Effector memory CD8-positive, alpha-beta T cell (primary cell): ENCODE measurements around the gene C11orf87.

Source experiments
- ATAC-seq: fragments of 150-1000 bp; cut with Tn5 transposase; replicated peaks from 2 replicates; pipeline ENCODE4 v1.10.0; 2021; ENCODE audit warnings: mild to moderate bottlenecking, moderate library complexity
- DNase-seq, 3 experiments: peaks; one replicate each; pipeline ENCODE4 v3.0.0; 2021
- H3K27ac Mint-ChIP-seq, 2 donors: one replicate each; pipeline ENCODE4 v1.8.0; 2022; ENCODE audit warnings: mild to moderate bottlenecking in 2 of 2, mixed read lengths in 2 of 2, moderate library complexity in 2 of 2
- H3K27me3 Mint-ChIP-seq, 2 donors: one replicate each; pipeline ENCODE4 v1.8.0; 2022; ENCODE audit warnings: mixed read lengths in 2 of 2
- H3K36me3 Mint-ChIP-seq: one replicate; pipeline ENCODE4 v1.8.0; 2022; ENCODE audit warnings: mild to moderate bottlenecking, moderate library complexity, mixed read lengths; ENCODE audit not compliant: insufficient read depth
- H3K4me1 Mint-ChIP-seq, 2 donors: one replicate each; pipeline ENCODE4 v1.8.0; 2022; ENCODE audit warnings: low read depth in 2 of 2, mixed read lengths in 2 of 2
- H3K4me3 Mint-ChIP-seq, 2 donors: one replicate each; pipeline ENCODE4 v1.8.0; 2022; ENCODE audit warnings: mild to moderate bottlenecking in 2 of 2, mixed read lengths in 2 of 2, moderate library complexity in 2 of 2
- H3K9me3 Mint-ChIP-seq, 2 donors: one replicate each; pipeline ENCODE4 v1.8.0; 2022; ENCODE audit warnings: mixed read lengths in 2 of 2

Gene C11orf87

DNA sequence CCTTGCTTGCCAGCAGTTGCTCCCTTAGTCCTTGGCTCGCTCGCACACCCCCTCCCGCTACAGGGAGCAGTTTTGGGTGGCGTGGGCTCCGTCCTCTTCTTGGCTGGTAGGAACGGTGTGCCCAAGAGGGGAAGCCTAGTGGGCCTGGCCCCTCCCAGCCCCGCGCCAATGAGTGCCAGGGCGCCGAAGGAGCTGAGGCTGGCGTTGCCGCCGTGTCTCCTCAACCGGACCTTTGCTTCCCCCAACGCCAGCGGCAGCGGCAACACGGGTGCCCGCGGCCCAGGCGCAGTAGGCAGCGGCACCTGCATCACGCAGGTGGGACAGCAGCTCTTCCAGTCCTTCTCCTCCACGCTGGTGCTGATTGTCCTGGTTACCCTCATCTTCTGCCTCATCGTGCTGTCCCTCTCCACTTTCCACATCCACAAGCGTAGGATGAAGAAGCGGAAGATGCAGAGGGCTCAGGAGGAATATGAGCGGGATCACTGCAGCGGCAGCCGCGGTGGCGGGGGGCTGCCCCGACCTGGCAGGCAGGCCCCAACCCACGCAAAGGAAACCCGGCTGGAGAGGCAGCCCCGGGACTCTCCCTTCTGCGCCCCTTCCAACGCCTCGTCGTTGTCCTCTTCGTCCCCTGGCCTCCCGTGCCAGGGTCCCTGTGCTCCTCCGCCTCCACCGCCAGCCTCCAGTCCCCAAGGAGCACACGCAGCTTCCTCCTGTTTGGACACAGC, 1.6 kb downstream of the C11orf87 start:
- Mint-ChIP-seq H3K36me3 (peaks cover 3% of the 10 kb centered on the region), H3K4me3 (no peak overlapping the region), H3K4me1 (no peaks in the 10 kb centered on the region), H3K9me3 (peaks cover 0 to 8% of the 10 kb centered on the region in 2 donors), H3K27me3 (peaks cover 19 to 39% of the 10 kb centered on the region in 2 donors), H3K27ac (no peak overlapping the region)
- ATAC-seq (no peak), DNase-seq (no peak)

GRCh38 chr11:109424901-109425300, 2.9 kb downstream of the C11orf87 start:
- H3K27me3 Mint-ChIP-seq = peaks cover 19 to 39% of the 10 kb centered on the region in 2 donors
- H3K4me1 Mint-ChIP-seq = no peaks in the 10 kb centered on the region
- H3K36me3 Mint-ChIP-seq = peaks cover 3% of the 10 kb centered on the region
- no peak overlapping the region for H3K27ac Mint-ChIP-seq
- no peak for DNase-seq
- ATAC-seq = no peak
- H3K4me3 Mint-ChIP-seq = no peak overlapping the region
- H3K9me3 Mint-ChIP-seq = peaks cover under 1 to 8% of the 10 kb centered on the region in 2 donors

- Mint-ChIP-seq H3K27me3 (peaks cover 19 to 39% of the 10 kb centered on the region in 2 donors), H3K4me1 (no peaks in the 10 kb centered on the region), H3K27ac (no peak overlapping the region), H3K9me3 (peaks cover 2 to 8% of the 10 kb centered on the region in 2 donors), H3K36me3 (peaks cover 3% of the 10 kb centered on the region), H3K4me3 (no peak overlapping the region)
- no peak for DNase-seq
- no peak for ATAC-seq
Measured at GRCh38 chr11:109425554-109425953, 3.6 kb downstream of the C11orf87 start.

- no peaks in the 10 kb centered on the region for H3K4me1 Mint-ChIP-seq
- peaks cover 3% of the 10 kb centered on the region for H3K36me3 Mint-ChIP-seq
- no peak overlapping the region for H3K27ac Mint-ChIP-seq
- DNase-seq (no peak), ATAC-seq (no peak)
- H3K4me3 Mint-ChIP-seq = no peak overlapping the region
- H3K9me3 Mint-ChIP-seq = peaks cover under 1 to 2% of the 10 kb centered on the region in 2 donors
- peaks cover 12 to 30% of the 10 kb centered on the region in 2 donors for H3K27me3 Mint-ChIP-seq
Measured at GRCh38 chr11:109426442-109427240, 4.7 kb downstream of the C11orf87 start.

DNA sequence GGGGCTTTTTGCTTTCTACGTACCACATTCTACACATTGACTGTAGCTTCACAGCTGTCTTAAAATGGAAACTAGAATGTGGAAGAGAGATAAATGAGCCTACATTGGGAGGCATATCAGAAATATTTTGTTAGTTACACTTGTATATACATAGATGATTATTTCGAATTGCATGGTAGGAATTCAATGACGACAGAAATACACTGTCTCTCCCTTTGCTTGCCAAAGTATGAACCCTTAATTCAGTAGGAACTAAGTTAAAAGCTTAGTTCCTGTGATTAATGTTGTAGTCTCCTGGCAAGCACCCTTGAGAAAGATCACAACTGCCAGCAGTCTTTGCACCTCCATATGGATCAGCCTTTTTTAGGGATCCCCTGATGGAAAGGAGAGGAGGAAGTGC, 10.1 kb downstream of the C11orf87 start:
- no peak overlapping the region for H3K27ac Mint-ChIP-seq
- DNase-seq (no peak), ATAC-seq (no peak)
- H3K36me3 Mint-ChIP-seq = no peaks in the 10 kb centered on the region
- peaks cover 7 to 8% of the 10 kb centered on the region in 2 donors for H3K9me3 Mint-ChIP-seq
- no peaks in the 10 kb centered on the region for H3K4me1 Mint-ChIP-seq
- no peak overlapping the region for H3K4me3 Mint-ChIP-seq
- no peaks in the 10 kb centered on the region for H3K27me3 Mint-ChIP-seq

DNA sequence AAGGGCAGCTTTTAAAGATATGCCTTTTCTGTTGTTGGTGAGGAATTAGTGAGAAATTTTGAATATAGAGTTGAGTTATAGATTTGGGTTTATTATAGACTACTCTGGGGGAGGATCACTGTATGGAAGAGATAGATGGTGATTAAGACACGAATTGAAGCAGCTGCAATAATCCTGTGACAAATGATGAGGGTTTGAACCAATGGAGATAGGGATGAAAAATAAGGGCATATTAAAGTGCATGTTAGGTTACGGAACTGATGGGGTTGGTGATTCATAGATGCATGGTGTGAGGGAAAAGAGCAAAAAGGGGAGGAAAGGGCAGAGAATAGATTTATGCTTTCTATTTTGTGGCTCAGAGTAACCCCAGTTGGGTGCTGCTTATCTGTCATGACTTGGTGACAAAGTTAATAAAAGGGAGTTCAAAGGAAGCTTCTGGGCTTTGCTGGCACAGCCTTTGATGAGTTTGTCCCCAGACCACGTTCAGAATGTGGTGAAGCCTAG, 11.8 kb downstream of the C11orf87 start:
- ATAC-seq = no peak
- H3K36me3 Mint-ChIP-seq = no peaks in the 10 kb centered on the region

DNA sequence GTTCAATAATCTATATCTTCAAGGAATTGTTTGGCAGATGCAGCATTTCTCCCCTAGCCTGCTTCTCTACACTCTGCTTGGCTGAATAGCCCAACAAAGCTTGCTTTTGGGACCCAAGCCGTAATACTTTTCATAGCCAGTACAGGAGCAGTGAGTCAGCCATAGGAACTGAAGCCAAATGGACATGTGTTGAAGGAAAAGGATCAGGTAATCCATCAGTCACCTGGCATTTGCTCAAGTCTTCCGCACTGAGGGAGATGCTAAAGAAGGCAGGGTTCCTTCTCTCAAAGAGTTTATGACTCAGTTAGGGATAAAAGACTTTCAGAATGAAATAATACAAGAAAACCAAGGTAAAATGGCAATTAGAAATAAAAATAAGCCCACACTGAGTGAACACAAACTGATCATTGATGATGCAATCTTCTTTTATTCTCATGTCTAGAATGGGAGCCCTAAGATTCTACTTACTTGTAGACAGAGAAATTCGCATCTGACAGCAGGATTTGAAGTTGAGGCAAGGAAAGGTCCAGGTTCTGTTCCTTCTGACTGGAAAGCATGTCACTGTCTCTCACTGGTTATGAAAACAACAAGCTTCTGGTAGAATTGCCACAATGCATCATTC, 13.2 kb downstream of the C11orf87 start:
- Mint-ChIP-seq H3K36me3 (no peaks in the 10 kb centered on the region), H3K9me3 (peaks cover 6 to 7% of the 10 kb centered on the region in 2 donors), H3K4me1 (no peaks in the 10 kb centered on the region), H3K27ac (no peak overlapping the region), H3K27me3 (no peaks in the 10 kb centered on the region), H3K4me3 (no peak overlapping the region)
- ATAC-seq = no peak
- DNase-seq = no peak

More for the DNA sequence above, 11.8 kb downstream of the C11orf87 start:
- Mint-ChIP-seq H3K27ac (no peak overlapping the region), H3K4me3 (no peak overlapping the region), H3K9me3 (peaks cover 7 to 8% of the 10 kb centered on the region in 2 donors), H3K27me3 (no peaks in the 10 kb centered on the region), H3K4me1 (no peaks in the 10 kb centered on the region)
- DNase-seq = no peak

DNA sequence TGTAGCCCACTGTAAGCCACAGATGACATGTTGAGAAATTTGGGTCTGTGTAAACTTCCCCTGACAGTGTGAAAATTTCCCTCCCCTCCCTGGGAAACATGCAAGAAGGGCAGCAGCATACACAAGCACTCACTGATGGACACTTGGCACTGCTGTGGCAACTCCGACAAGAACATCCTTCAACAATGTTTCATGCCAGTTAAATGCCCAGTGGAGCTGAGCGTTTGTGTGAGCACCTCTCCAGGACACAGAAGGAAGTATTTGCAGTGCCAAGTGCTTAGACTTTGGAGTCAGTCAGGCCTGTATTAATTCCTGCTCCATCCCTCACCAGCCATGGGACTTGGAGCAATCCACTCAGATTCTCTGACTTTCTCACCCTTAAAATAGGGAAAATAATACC, 17.7 kb downstream of the C11orf87 start:
- Mint-ChIP-seq H3K4me3 (no peak overlapping the region), H3K4me1 (no peaks in the 10 kb centered on the region), H3K27me3 (no peaks in the 10 kb centered on the region), H3K9me3 (peaks cover 0 to 2% of the 10 kb centered on the region in 2 donors), H3K27ac (no peak overlapping the region), H3K36me3 (no peaks in the 10 kb centered on the region)
- DNase-seq (no peak), ATAC-seq (no peak)

DNA sequence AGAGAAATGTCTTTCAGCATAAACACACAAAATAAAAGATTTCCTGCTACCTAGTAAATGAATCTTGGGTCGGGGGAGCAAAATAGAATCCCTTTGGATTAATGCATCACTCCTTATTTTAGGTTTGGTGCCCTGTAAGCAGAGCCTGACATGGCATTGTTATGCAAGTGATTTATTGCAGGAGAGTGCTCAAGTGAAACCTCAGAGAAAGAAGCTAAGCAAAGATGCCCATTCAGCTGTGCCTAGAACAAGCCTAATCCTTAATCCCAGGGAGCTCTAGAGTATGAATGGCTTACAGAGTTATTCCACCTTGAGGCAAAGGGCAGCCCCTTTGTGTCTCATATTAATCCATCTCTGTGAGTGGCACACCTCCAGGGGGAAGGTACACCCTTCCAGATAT, 21.1 kb downstream of the C11orf87 start:
- H3K36me3 Mint-ChIP-seq = no peaks in the 10 kb centered on the region
- ATAC-seq = no peak
- H3K27me3 Mint-ChIP-seq = no peaks in the 10 kb centered on the region
- no peak overlapping the region for H3K4me3 Mint-ChIP-seq
- H3K9me3 Mint-ChIP-seq = peaks cover 6 to 8% of the 10 kb centered on the region in 2 donors
- no peaks in the 10 kb centered on the region for H3K4me1 Mint-ChIP-seq
- DNase-seq = no peak
- no peak overlapping the region for H3K27ac Mint-ChIP-seq

DNA sequence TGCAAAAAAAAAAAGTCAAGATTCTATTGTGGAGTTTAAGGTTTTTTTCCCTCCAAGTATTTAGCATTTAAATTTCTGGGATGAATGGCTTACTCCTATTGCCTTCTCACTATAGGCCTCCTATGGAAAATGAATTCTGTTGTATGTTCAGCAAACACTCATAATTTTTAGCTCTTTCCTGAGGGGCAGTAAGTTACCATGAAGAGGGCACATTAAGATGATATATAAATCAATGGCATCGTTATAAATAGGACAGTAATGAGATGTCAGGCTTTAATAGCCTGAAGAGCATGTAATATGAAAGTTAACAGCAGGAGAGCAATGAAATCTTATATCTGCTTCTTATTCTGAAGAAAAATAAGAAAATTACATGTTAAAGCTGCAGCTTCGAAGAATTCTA, 32.9 kb downstream of the C11orf87 start:
- no peaks in the 10 kb centered on the region for H3K27me3 Mint-ChIP-seq
- peaks cover 11 to 22% of the 10 kb centered on the region in 2 donors for H3K9me3 Mint-ChIP-seq
- ATAC-seq (no peak), DNase-seq (no peak)
- H3K4me1 Mint-ChIP-seq = no peaks in the 10 kb centered on the region
- H3K27ac Mint-ChIP-seq = no peak overlapping the region
- no peaks in the 10 kb centered on the region for H3K36me3 Mint-ChIP-seq
- H3K4me3 Mint-ChIP-seq = no peak overlapping the region
